ENCODE results near the gene CARD19.

The CARD19 gene

DNA sequence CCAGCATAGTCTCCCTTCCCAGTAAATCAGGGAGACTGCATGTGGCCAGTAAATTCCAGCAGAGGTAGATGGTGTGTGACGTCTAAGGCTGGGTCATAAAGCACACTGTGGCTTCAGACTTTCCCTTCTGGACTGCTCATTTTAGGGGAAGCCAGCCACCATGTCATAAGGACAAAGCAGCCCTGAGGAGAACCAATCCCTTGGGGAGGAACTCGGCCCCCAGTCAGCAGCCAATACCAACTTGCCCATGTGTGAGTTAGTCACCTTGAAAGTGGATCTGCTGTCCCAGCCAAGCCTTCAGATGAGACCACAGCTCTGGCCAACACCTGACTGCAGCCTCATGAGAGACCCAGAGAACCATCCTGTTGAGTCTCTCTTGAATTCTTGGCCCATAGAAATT is 52.7 kb downstream of the CARD19 start:
- Histone ChIP-seq H3K27ac (ENCODE audit: low read length) (no peak overlapping the region), H3K9me2 (replicated peaks; ENCODE audit: insufficient read depth, low read length) (no peaks in the 10 kb centered on the region), H3K4me2 (ENCODE audit: low read depth, low read length) (no peak overlapping the region), H3K4me1 (ENCODE audit: low read length) (peaks cover 14% of the 10 kb centered on the region), H4K20me1 (ENCODE audit: insufficient read depth, low read length) (no peaks in the 10 kb centered on the region), H3K9ac (ENCODE audit: low read length) (no peak overlapping the region), H3K4me3 (ENCODE audit: low read length) (no peak overlapping the region), H3K36me3 (replicated peaks; ENCODE audit: insufficient read depth, low read length) (no peaks in the 10 kb centered on the region), H3K27me3 (replicated peaks; ENCODE audit: insufficient read depth, low read length) (no peaks in the 10 kb centered on the region), H3K79me2 (ENCODE audit: low read length) (no peaks in the 10 kb centered on the region), H3K9me3 (replicated peaks; ENCODE audit: insufficient read depth, low read length) (no peaks in the 10 kb centered on the region), H2AFZ (ENCODE audit: low read length) (no peak overlapping the region), H3F3A (ENCODE audit: insufficient read depth, low read length) (no peaks in the 10 kb centered on the region)
- TF ChIP-seq EZH2phosphoT487 (IDR thresholded peaks at IDR 0.05; ENCODE audit: low read length) (no peak), EZH2 (optimal IDR thresholded peaks at IDR 0.05; ENCODE audit: low read depth, low read length) (no peak)
- TF ChIP-seq, protein P1, sequence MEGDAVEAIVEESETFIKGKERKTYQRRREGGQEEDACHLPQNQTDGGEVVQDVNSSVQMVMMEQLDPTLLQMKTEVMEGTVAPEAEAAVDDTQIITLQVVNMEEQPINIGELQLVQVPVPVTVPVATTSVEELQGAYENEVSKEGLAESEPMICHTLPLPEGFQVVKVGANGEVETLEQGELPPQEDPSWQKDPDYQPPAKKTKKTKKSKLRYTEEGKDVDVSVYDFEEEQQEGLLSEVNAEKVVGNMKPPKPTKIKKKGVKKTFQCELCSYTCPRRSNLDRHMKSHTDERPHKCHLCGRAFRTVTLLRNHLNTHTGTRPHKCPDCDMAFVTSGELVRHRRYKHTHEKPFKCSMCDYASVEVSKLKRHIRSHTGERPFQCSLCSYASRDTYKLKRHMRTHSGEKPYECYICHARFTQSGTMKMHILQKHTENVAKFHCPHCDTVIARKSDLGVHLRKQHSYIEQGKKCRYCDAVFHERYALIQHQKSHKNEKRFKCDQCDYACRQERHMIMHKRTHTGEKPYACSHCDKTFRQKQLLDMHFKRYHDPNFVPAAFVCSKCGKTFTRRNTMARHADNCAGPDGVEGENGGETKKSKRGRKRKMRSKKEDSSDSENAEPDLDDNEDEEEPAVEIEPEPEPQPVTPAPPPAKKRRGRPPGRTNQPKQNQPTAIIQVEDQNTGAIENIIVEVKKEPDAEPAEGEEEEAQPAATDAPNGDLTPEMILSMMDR (IDR thresholded peaks at IDR 0.05; ENCODE audit: low read length), result no peak
- no peak for DNase-seq

DNA sequence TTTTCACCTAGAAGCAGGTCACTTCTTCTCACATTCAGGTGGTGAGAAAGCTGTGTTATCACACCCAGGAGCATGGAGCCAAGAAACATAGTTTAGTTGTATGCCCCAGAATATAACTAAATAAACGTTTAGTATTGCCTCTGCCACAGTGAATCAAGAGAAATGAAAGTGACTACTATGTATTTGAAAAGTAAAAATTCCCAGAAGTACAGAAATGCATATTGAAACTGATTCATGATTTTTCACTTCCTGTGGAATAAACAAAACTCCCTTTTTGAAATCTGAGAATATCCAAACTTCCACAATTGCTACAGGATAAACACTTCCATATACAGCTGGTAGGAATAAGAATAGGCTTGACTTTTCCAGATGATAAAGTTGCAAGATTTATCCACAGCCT is 53.3 kb downstream of the CARD19 start:
- Histone ChIP-seq H2AFZ (ENCODE audit: low read length) (no peak overlapping the region), H3K4me3 (ENCODE audit: low read length) (no peak overlapping the region), H3K9ac (ENCODE audit: low read length) (no peak overlapping the region), H3K27me3 (replicated peaks; ENCODE audit: insufficient read depth, low read length) (no peaks in the 10 kb centered on the region), H3K4me2 (ENCODE audit: low read depth, low read length) (no peak overlapping the region), H3K4me1 (ENCODE audit: low read length) (peaks cover 8% of the 10 kb centered on the region), H3K79me2 (ENCODE audit: low read length) (no peaks in the 10 kb centered on the region), H3K9me3 (replicated peaks; ENCODE audit: insufficient read depth, low read length) (no peaks in the 10 kb centered on the region), H3F3A (ENCODE audit: insufficient read depth, low read length) (no peaks in the 10 kb centered on the region), H3K36me3 (replicated peaks; ENCODE audit: insufficient read depth, low read length) (no peaks in the 10 kb centered on the region), H3K27ac (ENCODE audit: low read length) (no peak overlapping the region), H3K9me2 (replicated peaks; ENCODE audit: insufficient read depth, low read length) (no peaks in the 10 kb centered on the region), H4K20me1 (ENCODE audit: insufficient read depth, low read length) (no peaks in the 10 kb centered on the region)
- no peak for DNase-seq
- TF ChIP-seq EZH2 (optimal IDR thresholded peaks at IDR 0.05; ENCODE audit: low read depth, low read length) (no peak), EZH2phosphoT487 (IDR thresholded peaks at IDR 0.05; ENCODE audit: low read length) (no peak)
- TF ChIP-seq, protein P1 (IDR thresholded peaks at IDR 0.05; ENCODE audit: low read length), result no peak

DNA sequence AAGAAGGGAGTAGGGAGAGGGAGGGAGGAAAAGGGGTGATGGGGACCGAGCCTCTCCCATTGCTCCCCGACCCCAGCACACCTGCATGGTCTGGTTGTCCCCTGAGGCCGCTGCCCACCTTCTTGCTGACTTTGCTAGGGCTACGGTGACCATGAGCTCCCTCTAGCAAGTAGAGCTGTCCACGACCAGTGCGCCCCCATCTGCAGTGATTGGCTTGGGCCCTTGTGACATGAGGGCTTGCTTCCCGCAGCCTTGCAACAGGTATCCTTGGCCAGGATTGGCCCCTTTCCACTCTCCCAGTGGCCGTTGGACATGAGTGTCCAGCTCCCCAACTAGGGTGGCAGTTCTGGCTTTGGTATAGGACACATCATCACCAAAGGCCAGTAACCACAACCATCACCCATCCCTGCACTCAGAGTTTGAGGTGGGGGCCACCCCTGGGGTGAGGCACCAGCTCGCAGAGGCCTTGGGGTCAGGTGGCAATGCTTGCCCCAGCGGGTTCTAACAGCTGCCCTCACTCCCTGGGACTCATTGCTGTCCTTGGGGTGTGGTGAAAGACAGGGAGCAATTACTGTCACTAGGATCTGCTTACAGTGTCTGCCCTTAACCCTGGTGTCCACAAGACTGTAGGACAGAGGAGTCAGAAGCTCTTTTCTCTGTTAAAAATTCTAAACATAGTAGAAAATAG is 55.2 kb downstream of the CARD19 start:
- Histone ChIP-seq H3K36me3 (replicated peaks; ENCODE audit: insufficient read depth, low read length) (no peaks in the 10 kb centered on the region), H3K9ac (ENCODE audit: low read length) (no peak overlapping the region), H3K79me2 (ENCODE audit: low read length) (no peaks in the 10 kb centered on the region), H3K9me2 (replicated peaks; ENCODE audit: insufficient read depth, low read length) (no peaks in the 10 kb centered on the region), H3K27ac (ENCODE audit: low read length) (no peak overlapping the region), H3K4me2 (ENCODE audit: low read depth, low read length) (no peak overlapping the region), H3K4me3 (ENCODE audit: low read length) (no peak overlapping the region), H3K4me1 (ENCODE audit: low read length) (peaks cover 4% of the 10 kb centered on the region; the same call in 1 of the 2 replicates), H4K20me1 (ENCODE audit: insufficient read depth, low read length) (no peaks in the 10 kb centered on the region), H3K27me3 (replicated peaks; ENCODE audit: insufficient read depth, low read length) (no peaks in the 10 kb centered on the region), H2AFZ (ENCODE audit: low read length) (no peak overlapping the region), H3F3A (ENCODE audit: insufficient read depth, low read length) (no peaks in the 10 kb centered on the region), H3K9me3 (replicated peaks; ENCODE audit: insufficient read depth, low read length) (no peaks in the 10 kb centered on the region)
- TF ChIP-seq, protein P1 (IDR thresholded peaks at IDR 0.05; ENCODE audit: low read length), result no peak
- TF ChIP-seq EZH2 (optimal IDR thresholded peaks at IDR 0.05; ENCODE audit: low read depth, low read length) (no peak), EZH2phosphoT487 (IDR thresholded peaks at IDR 0.05; ENCODE audit: low read length) (no peak)
- DNase-seq, result no peak

Data from MM.1S (cell line).